HUES48 (cell line): ENCODE measurements around the gene ZNF521.

Source experiments
- H3K27ac ChIP-seq: one replicate; pipeline ENCODE4 v1.7.0; 2013; ENCODE audit warnings: low read depth, low read length, inconsistent platforms
- H3K27me3 ChIP-seq: 2 replicates; pipeline ENCODE4 v1.6.1; 2013; ENCODE audit warnings: mild to moderate bottlenecking, low read length; ENCODE audit not compliant: control insufficient read depth, insufficient read depth
- H3K36me3 ChIP-seq: 2 replicates; pipeline ENCODE4 v1.6.1; 2013; ENCODE audit warnings: low read length; ENCODE audit not compliant: control insufficient read depth, insufficient read depth
- H3K4me1 ChIP-seq: 2 replicates; pipeline ENCODE4 v1.6.1; 2013; ENCODE audit warnings: mild to moderate bottlenecking, low read length; ENCODE audit not compliant: control insufficient read depth, insufficient read depth
- H3K4me3 ChIP-seq: 2 replicates; pipeline ENCODE4 v1.5.1; 2013; ENCODE audit warnings: mild to moderate bottlenecking, low read depth, low read length
- H3K9ac ChIP-seq: 2 replicates; pipeline ENCODE4 v1.6.1; 2013; ENCODE audit warnings: mild to moderate bottlenecking, low read depth, low read length, moderate library complexity
- H3K9me3 ChIP-seq: 2 replicates; pipeline ENCODE4 v1.6.1; 2013; ENCODE audit warnings: low read length; ENCODE audit not compliant: control insufficient read depth, insufficient read depth

The ZNF521 gene

GRCh38 chr18:25248755-25249154, 103.2 kb downstream of the ZNF521 start:
- no peak overlapping the region for H3K27ac ChIP-seq
- no peaks in the 10 kb centered on the region for H3K36me3 ChIP-seq
- H3K9ac ChIP-seq: no peak overlapping the region
- no peaks in the 10 kb centered on the region for H3K9me3 ChIP-seq
- no peaks in the 10 kb centered on the region for H3K27me3 ChIP-seq
- no peak overlapping the region for H3K4me3 ChIP-seq
- H3K4me1 ChIP-seq: no peaks in the 10 kb centered on the region

- no peak overlapping the region for H3K4me3 ChIP-seq
- no peaks in the 10 kb centered on the region for H3K9me3 ChIP-seq
- H3K9ac ChIP-seq: no peak overlapping the region
- H3K27me3 ChIP-seq: no peaks in the 10 kb centered on the region
- no peaks in the 10 kb centered on the region for H3K4me1 ChIP-seq
- no peaks in the 10 kb centered on the region for H3K36me3 ChIP-seq
- no peak overlapping the region for H3K27ac ChIP-seq
Measured at GRCh38 chr18:25247725-25248124, 104.2 kb downstream of the ZNF521 start.

- Histone ChIP-seq H3K4me1 (no peaks in the 10 kb centered on the region), H3K9ac (no peak overlapping the region), H3K4me3 (no peak overlapping the region), H3K27me3 (no peaks in the 10 kb centered on the region), H3K27ac (no peak overlapping the region), H3K36me3 (no peaks in the 10 kb centered on the region), H3K9me3 (no peaks in the 10 kb centered on the region)
Measured at GRCh38 chr18:25244924-25245698, 106.9 kb downstream of the ZNF521 start.

DNA sequence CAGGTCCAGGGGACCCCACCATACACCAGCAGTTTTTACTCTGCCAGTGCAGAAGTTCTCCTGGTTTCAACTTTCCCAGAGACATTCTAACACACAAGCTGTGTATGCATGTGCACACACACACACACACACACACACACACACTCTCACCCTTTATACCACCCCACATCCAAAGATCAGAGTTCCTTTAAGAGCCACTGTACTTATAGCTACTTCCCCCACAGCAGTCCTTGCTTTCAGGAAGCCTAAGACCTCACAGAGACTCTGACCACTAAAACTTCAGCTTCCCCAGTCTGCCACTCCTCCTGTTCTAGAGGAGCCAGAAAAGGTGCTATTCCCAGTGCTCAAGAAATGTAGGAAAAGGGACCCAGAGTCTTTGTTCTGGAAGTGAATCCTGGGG, 107.8 kb downstream of the ZNF521 start:
- no peaks in the 10 kb centered on the region for H3K36me3 ChIP-seq
- no peak overlapping the region for H3K4me3 ChIP-seq
- no peaks in the 10 kb centered on the region for H3K27me3 ChIP-seq
- no peaks in the 10 kb centered on the region for H3K9me3 ChIP-seq
- 0 out of 2 replicates have a peak, but pooled peaks cover 3% of the 10 kb centered on the region for H3K4me1 ChIP-seq
- H3K9ac ChIP-seq: no peak overlapping the region
- H3K27ac ChIP-seq: no peak overlapping the region

- Histone ChIP-seq H3K9me3 (no peaks in the 10 kb centered on the region), H3K4me3 (no peak overlapping the region), H3K4me1 (0 out of 2 replicates have a peak, but pooled peaks cover 3% of the 10 kb centered on the region), H3K36me3 (no peaks in the 10 kb centered on the region), H3K27me3 (no peaks in the 10 kb centered on the region), H3K9ac (no peak overlapping the region), H3K27ac (no peak overlapping the region)
Measured at GRCh38 chr18:25243754-25244153, 108.2 kb downstream of the ZNF521 start.

DNA sequence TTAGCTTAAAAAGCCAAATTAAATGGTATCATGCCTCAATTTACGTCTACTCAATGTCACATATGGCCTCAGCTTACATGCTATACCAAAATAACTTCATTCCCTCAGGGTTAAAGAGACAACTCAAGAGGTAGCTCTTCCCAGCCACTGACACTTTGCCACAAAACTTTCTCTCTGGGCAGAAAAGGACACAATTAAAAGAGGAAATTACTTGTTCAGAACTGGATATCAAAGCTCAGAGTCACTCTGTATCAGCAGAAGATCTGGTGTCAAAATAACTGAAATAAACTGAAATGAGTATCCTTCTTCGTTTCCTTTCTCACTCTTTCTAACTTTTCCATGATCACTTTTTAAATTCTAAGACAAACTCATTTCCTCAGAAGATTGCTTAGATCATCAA, 108.7 kb downstream of the ZNF521 start:
- no peaks in the 10 kb centered on the region for H3K36me3 ChIP-seq
- H3K9ac ChIP-seq: no peak overlapping the region
- no peak overlapping the region for H3K4me3 ChIP-seq
- H3K27ac ChIP-seq: no peak overlapping the region
- no peaks in the 10 kb centered on the region for H3K9me3 ChIP-seq
- H3K27me3 ChIP-seq: no peaks in the 10 kb centered on the region
- H3K4me1 ChIP-seq: 0 out of 2 replicates have a peak, but pooled peaks cover 3% of the 10 kb centered on the region

DNA sequence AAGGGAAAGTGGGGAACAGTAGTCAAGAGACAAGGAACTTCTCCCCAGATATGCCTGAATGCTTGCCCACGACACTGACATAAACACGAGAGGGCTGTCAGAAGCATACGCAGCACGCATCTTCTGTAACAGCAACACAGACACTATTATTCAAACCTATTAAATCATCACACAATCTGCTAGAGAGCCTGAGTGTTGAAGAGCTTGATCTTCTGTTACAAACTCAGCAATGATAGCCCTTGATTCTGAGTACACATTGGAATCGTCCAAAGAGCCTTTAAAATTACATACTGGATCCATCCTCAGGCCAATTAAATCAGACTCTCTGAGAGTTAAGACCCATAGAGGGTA, 111.6 kb downstream of the ZNF521 start:
- no peak overlapping the region for H3K4me3 ChIP-seq
- no peaks in the 10 kb centered on the region for H3K27me3 ChIP-seq
- no peaks in the 10 kb centered on the region for H3K36me3 ChIP-seq
- no peak overlapping the region for H3K9ac ChIP-seq
- H3K27ac ChIP-seq: no peak overlapping the region
- H3K4me1 ChIP-seq: 0 out of 2 replicates have a peak, but pooled peaks cover 3% of the 10 kb centered on the region
- no peaks in the 10 kb centered on the region for H3K9me3 ChIP-seq

DNA sequence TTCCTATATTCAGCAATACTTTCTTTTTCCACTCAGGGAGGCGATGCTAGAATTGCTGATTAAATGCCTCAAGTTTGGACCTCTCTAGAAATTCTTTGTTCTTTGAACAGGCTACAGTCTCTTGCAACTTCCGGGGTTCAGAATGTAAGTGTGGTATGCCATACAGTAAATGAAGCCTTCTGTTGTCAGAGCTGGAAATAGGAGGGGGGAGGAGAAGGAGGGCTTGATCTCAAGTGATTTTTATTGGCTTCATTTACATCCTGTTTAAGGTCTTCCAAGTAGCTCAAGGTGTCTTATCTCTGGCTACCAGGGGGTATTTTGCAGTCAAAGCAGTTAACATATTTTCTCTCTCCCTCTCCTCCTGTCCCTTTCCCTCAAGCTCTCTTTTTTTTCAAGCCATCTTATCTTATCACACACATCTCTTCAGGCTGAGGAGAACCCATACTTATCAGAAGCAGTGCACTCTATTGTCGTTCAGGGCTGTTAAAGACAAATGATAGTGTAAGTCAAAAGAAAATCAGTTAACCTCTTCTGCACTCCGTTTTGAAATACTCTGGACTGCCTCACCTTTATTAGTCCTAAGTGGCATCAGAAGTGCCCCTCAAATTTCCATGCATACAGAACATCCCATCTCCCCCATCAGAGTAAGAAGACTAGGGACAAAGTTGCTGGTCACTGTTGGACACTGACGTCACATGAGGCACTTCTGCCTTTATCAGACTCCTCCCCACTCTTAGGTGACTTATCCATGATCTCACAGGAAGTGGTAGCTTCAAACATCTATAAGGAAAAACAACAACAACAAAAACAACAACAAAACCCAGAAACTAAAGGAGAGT, 112.2 kb downstream of the ZNF521 start:
- no peaks in the 10 kb centered on the region for H3K27me3 ChIP-seq
- no peak overlapping the region for H3K4me3 ChIP-seq
- H3K4me1 ChIP-seq: 0 out of 2 replicates have a peak, but pooled peaks cover 3% of the 10 kb centered on the region
- H3K9me3 ChIP-seq: no peaks in the 10 kb centered on the region
- no peaks in the 10 kb centered on the region for H3K36me3 ChIP-seq
- H3K27ac ChIP-seq: no peak overlapping the region
- no peak overlapping the region for H3K9ac ChIP-seq

- Histone ChIP-seq H3K27ac (no peak overlapping the region), H3K9me3 (no peaks in the 10 kb centered on the region), H3K27me3 (no peaks in the 10 kb centered on the region), H3K36me3 (no peaks in the 10 kb centered on the region), H3K9ac (no peak overlapping the region), H3K4me3 (no peak overlapping the region), H3K4me1 (0 out of 2 replicates have a peak, but pooled peaks cover 3% of the 10 kb centered on the region)
Measured at GRCh38 chr18:25239151-25239550, 112.8 kb downstream of the ZNF521 start.

DNA sequence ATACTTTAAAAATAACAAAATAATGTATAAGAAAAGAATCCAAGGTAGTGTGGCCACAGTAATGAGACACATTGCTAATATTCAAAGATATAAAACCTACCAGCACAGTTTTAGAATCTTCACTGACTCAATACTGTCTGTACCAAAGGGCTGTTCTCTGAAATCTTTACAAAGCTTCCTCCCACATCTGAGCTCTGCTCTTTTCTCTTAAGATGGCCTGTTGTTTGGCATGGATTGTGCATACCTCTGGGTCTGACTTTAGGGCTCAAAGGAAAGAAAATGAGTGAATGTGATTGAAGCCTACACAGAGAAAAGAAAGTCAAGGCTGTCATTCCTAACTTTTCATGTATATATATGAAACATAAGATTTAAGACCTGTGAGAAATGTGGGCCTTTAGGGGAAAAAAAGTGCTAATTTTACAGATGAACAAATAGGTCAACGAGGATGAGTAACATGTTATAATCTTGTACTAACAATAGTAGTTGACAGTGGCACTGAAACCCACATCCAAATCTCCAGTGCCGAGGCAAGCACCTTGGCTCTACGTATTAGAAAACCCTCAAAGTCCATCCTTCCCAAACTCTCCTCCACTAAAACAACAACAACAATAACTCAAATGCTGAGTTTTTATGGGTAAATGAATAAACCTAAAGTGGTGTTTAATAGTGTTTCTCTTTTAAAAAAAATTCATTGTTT, 114.2 kb downstream of the ZNF521 start:
- Histone ChIP-seq H3K4me1 (0 out of 2 replicates have a peak, but pooled peaks cover 3% of the 10 kb centered on the region), H3K27ac (no peak overlapping the region), H3K9me3 (no peaks in the 10 kb centered on the region), H3K36me3 (no peaks in the 10 kb centered on the region), H3K27me3 (no peaks in the 10 kb centered on the region), H3K9ac (no peak overlapping the region), H3K4me3 (no peak overlapping the region)
